ENCODE data around the gene RGS13.

RGS13 gene

GRCh38 chr1:192635939-192636338, at the start of gene RGS13:
Gene RGS13 (plus strand): TSS chr1:192636147. CDS start chr1:192644335, 8,188 bp downstream.
- DNase-seq, result no peak

GRCh38 chr1:192587386-192588266, 48.3 kb upstream of the RGS13 start:
- no peak for DNase-seq

- no peak for DNase-seq
These were observed 47.4 kb upstream of the RGS13 start for GRCh38 chr1:192588546-192588945.

- no peak for DNase-seq
These were observed 46.1 kb upstream of the RGS13 start for GRCh38 chr1:192589813-192590212.

GRCh38 chr1:192592517-192592916, 43.4 kb upstream of the RGS13 start:
- DNase-seq, result no peak

- no peak for DNase-seq
These were observed 42.8 kb upstream of the RGS13 start for GRCh38 chr1:192592981-192593708.

- DNase-seq, result no peak
These were observed 40.6 kb upstream of the RGS13 start for GRCh38 chr1:192595299-192595698.

GRCh38 chr1:192598589-192598988, 37.4 kb upstream of the RGS13 start:
- no peak for DNase-seq

GRCh38 chr1:192600275-192600674, 35.7 kb upstream of the RGS13 start:
- DNase-seq, result no peak

GRCh38 chr1:192601143-192601542, 34.8 kb upstream of the RGS13 start:
- DNase-seq, result no peak

GRCh38 chr1:192601567-192601966, 34.4 kb upstream of the RGS13 start:
- no peak for DNase-seq

GRCh38 chr1:192602757-192603156, 33.2 kb upstream of the RGS13 start:
- no peak for DNase-seq

- DNase-seq, result no peak
These were observed 32.6 kb upstream of the RGS13 start for GRCh38 chr1:192603218-192603787.

GRCh38 chr1:192604979-192605620, 30.8 kb upstream of the RGS13 start:
- DNase-seq, result no peak

- DNase-seq, result no peak
These were observed 27.3 kb upstream of the RGS13 start for GRCh38 chr1:192608671-192609070.

- DNase-seq, result no peak
These were observed 26.6 kb upstream of the RGS13 start for GRCh38 chr1:192609110-192610079.

GRCh38 chr1:192610112-192610889, 25.6 kb upstream of the RGS13 start:
- no peak for DNase-seq

- DNase-seq, result no peak
These were observed 20.9 kb upstream of the RGS13 start for GRCh38 chr1:192615055-192615454.

- no peak for DNase-seq
These were observed 15.8 kb upstream of the RGS13 start for GRCh38 chr1:192620071-192620635.

GRCh38 chr1:192626366-192627179, 9.4 kb upstream of the RGS13 start:
- no peak for DNase-seq
